GM18868 (cell line): ENCODE data around the gene DPYD.
"Not testable (repeated sequence)": the region's sequence is repeated elsewhere in the genome, so short reads cannot be mapped to it uniquely, and the experiment has no call there.

Source experiments
- ATAC-seq: cut with Tn5 transposase; IDR thresholded peaks from one replicate; pipeline ENCODE4 v1.9.1; 2021; ENCODE audit warnings: mild to moderate bottlenecking, moderate library complexity; ENCODE audit not compliant: unreplicated experiment

The DPYD gene

DNA sequence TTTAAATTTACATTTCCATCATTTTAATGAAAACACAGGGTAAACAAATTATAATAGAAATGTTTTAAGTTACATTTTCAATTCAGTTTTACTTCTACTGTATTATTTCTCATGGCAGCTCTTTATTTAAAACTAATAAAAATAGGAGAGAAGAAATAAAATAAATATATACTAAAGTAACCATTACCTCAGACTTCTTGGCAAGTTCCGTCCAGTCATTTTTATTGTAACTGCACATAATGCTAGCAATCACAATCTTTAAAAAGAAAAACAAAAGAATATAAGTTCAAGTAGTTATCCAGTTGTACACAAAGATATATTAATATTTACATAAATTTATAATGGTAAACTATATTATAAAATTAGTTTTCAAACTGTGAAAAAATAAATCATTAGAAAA, 538.6 kb downstream of the DPYD start:
- ATAC-seq, result no peak

DNA sequence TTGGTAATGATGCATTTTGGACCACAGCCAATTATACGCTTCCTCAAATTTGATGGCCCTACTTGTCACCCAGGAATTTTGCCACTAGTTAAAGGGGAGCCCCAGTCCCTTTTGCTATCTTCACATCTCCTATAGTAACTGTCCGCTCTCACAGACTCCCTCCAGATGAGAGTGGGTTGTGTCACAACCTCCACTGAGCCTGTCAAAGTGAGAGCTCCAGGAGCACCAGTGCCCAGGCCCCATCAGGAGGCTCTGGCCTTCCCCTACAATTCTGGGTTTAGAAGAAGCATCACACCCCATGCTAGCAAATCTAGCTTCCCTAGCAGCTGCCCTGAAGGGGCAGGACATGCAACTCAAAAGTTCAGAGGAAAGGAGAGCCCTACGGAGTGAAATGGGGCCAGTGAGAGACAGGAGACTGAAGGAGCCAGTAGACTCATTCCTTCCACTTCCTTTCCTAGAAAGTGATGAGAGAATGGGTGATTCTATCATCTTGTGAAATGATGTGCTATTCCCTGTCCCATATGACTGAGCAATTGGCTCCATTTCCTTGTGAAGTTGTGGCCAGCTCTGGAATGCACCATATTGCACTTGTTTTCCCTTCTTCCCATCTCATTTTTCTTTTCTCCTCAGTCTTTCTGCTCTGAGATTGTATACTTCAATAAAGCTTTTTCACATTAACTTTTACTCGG, 541.3 kb downstream of the DPYD start:
- no peak for ATAC-seq

DNA sequence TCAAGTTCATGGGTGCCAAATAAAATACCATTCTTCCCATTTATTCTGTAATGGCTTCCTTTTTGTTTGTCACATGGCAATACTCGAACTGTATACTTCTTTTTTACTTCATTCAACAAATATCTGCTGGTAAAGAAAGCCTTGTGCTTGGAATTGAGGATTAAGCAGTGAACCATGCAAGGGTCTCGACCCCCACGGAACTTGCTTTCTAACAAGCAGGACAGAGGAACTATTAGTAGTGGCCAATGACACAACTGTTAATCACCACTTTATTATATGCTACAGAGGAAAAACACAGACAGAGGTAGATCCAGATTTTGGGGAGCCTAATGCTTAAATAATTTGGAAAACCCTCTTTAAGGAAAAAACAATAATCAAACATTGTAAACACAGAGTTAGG, 542.2 kb downstream of the DPYD start:
- ATAC-seq, result no peak

DNA sequence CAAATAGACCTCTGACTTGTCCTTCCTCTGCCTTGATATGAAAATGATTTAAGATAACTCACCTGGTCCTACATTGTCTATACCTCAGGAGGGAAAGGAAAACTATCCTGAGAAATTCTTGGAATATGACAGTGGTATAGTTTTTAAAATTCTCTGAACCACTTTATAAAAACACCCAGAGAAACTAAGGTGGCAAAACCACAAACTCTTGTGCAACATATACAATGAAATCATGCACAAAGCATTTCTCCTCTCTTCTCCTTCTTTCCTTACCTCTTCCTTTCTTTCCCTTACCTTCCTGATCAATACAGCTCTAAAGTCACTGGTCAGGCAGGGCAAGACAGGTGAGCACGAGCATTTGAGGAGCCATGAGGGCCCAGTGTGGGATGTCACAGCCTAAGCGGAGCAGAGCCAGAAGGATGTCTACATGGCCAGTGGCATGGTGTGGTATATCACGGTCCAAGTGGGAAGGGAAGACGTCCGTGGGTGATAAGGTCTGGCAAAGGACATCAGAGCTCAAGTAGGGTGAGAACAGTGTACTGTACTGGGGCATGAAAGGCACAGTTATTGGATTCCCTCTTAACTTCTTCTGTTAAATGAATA, 543.3 kb downstream of the DPYD start:
- ATAC-seq, result no peak

DNA sequence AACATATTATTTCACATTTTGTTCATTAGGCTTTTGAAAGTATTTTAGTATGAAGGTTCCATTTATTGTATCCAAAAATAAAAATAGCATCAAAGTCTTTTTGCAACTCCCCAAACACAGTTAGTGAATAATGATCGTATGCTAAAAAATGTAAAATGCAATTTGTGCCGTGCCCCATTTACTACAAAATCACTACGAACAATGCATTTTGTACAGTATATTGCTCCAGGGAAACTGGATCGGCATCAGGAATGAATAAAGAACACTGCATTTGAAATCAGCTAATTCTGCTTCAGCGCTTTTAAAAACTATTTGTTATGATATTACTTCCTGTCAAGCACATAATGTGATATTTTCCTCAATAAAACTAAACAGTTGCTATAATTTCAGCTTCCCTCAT, 547.8 kb downstream of the DPYD start:
- no peak for ATAC-seq

DNA sequence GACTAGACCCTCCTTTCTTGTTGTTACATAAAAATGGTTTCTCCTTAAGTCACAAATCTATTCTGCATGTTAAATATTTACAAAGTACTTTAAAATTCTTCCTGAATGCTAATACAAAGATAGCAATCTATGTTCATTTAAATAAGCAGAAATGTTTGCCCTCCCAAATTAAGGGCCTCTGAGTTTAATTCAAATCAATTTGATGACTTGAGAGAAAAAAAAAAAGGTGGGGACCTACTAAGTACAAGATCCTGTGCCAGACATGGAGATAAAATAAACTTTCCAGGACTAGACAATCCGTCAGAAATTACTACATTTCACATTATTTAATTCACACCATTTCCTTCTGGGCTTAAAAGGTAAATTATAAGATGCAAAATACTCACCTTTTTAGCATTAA, 548.3 kb downstream of the DPYD start:
- ATAC-seq, result no peak

DNA sequence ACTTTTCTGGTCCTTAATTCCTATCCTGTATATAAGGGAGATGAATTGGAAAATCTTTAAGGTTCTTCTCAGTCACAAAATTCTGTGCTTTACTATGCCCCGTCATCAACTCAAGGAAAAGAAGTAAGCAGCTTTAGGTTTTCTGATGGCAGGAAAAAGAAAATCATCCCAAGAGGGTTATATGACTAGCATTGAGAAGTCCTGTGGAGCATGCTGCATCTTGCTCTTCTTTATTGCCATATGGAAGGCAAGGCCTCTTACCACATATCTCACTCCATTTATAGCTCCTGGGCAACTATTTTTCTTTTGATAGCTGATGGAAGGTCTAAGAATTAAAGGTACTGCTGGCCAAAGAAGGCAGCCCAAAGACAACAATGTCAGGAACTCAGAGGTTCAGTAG, 552.5 kb downstream of the DPYD start:
- no peak for ATAC-seq

DNA sequence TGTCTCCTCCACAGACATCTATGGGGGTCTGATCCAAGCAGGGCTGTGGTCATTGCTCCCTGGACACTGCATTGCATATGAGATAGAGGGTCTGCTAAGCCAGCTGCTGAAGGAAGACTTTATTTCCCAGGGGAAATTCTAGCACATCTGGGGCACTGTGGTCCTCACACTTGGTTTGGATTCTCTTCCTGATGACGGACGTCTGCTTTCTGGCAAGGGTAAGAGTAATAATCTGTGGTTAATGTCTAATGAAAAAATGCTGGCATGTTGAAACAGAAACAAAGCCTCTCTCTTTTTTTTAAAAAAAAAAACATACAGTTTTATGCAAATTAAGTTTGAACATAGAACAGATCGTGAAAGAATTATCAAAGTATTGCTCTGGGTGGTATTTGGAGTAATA, 553.9 kb downstream of the DPYD start:
- ATAC-seq, result no peak

DNA sequence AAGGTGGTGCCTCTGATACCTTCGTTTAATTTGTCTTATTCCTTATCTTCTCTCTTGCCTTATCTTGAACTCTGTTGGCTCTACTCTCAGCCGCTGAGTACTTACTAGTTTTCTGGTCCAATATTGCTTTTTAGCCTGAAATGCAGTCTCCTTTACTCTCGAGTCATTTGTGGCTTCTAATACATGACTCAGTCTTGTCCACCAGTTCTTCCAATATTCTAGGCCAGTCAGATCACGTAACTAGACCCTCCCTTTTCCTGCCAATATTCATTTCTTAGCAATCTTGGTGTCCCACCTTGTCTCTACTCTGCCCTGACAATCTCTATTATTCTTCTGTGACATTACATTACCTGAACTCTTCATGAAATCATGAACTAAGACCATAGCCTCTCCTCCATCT, 555.8 kb downstream of the DPYD start:
- no peak for ATAC-seq

DNA sequence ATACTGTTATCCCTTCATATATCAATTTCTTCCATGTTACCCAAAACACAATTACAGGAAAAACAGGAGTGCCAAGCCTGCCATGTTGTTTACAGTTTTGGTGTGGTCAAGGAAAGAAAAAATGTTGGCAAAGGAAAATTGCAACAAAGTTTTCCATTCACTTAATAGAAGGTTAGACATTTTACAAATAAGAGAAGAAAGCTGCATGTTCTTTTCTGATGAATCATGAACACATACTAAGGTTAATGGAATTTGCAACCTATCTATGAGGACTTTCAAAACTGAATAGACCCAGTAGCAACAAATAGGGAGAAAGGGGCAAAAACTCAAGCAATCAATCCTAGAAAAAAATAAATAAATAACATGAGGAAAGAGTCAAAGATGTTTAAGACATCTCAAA, 556.7 kb downstream of the DPYD start:
- ATAC-seq, result no peak

DNA sequence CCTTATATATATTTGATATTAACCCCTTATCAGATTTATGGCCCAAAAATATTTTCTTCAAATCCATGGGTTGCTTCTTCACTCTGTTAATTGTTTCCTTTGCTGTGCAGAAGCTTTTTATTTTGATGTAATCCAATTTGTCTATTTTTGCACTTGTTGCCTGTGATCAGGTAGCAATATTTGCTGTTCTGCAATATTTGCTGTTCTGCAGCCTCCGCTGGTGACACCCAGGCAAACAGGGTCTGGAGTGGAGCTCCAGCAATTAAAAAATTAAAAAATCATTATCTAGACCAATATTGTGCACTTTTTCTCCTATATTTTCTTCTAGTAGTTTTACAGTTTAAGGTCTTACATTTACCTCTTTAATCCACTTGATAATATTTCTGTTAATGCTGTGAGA, 564.5 kb downstream of the DPYD start:
- no peak for ATAC-seq

DNA sequence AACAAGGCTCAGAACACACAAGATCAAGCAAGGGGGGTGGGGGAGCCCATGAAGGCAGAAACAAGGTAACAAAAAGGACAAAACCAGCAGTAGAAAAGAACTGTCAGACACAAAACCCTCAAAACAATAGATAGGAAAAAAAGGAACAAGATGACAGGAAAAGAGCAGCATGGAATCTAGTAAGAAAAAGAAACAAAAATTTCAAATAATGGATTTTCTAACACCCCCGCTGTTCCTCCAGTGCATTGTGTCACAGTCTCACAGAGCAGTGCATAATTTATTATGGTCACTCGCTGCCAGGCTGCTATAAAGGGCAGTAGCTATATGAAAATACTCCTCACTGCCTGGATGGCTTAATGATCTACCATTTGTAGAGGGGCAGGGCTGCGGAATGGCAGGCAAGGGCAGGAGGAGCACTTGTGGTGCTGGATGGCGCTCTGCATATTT, 567.9 kb downstream of the DPYD start:
- ATAC-seq, result no peak

DNA sequence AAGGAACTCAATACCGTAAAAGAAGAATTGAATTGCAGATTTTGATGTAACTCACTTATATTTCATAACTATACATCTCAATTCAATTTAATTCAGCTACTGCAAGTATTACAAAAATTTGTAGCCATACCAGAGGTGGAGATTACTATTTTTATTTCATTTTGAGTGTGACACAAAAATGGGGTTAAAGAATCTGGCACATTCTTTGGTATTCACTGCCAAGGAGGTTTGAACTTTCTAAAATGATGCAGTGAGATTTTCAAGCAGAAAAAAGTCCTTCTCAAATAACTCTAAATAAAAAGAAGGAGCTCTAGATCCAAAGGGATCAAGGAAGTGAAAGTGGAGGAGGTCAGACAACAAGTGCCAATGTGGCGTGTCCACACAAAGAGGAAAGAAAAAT, 569.0 kb downstream of the DPYD start:
- ATAC-seq, result no peak

DNA sequence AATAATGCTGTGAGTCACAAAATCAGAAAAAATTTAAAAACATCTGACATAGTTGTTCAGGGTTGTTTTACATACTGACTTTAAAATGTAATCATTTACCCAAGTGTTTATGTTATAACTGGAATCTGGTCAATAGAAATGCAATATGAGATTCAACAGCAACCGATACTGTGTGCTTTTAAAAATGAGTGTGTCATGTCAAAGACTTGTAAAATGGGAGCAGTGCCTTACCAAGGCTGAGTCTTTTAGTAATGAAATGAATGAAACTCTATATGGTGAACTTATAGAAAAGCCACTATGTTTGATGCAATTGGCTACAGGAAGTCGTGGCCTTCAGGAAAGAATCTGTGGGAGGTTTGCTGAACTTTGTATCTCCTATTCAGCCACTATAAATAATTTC, 570.2 kb downstream of the DPYD start:
- ATAC-seq, result no peak

DNA sequence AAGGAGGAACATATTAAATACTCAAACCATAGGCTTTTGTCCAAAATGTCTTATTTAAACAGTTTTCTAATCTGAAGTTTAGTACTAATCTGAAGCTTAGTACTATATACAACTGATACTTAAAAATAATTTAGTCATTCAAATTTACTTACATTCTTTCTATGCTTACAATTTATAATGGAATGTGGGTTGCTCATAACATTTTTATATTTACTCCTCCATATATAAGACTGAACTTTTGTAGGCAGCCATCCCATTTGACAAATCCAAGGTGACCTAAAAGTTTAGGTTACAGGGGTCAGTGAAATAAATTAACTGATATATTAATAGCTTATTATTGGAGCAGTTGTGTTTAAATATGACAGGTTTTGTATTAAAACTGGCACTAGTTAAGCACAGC, 570.6 kb downstream of the DPYD start:
- no peak for ATAC-seq

DNA sequence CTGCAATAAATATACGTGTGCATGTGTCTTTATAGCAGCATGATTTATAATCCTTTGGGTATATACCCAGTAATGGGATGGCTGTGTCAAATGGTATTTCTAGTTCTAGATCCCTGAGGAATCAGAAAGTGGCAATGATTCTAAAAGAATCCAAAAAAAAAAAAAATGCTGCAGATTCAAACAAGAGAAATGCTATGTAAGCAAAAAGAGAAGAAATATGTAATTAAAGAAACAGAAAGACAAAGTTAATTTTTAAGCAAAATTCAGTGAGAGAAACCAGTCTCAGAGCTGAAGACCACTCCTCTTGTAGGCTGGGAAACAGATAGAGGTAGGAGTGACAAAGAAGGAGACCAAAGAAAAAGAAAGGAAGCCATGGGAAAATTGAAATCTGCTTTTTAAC, 571.0 kb downstream of the DPYD start:
- ATAC-seq, result not testable (repeated sequence)

DNA sequence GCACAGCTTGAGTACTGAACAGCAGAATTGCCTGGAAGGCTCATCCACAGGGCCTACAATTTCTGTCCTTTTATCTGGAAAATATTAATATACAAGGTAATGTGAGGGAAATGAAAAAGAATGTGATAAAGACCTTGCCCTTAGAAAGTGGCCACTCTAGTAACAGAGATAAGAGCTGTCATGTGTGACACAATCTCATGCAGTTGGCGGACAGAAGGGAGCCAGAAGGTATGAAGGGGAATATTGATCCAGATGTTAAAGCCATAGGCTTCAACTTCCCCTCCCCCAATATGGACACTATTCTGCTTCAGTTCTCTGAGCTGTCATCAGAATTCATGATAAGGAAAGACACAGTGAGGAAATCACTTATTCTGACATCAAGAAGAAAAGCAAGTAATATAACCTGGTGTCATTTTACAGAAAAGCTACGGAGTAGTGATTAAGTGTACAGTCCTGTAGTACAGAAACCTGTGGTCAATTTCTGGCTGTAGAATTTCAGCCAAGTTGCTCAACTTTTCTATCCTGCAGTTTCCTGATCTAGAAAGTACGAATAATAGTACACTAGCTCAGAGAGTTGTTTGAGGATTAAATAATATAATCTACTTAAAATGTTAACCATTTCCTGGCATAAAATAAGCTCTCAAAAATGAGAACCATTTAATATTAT, 572.1 kb downstream of the DPYD start:
- no peak for ATAC-seq

DNA sequence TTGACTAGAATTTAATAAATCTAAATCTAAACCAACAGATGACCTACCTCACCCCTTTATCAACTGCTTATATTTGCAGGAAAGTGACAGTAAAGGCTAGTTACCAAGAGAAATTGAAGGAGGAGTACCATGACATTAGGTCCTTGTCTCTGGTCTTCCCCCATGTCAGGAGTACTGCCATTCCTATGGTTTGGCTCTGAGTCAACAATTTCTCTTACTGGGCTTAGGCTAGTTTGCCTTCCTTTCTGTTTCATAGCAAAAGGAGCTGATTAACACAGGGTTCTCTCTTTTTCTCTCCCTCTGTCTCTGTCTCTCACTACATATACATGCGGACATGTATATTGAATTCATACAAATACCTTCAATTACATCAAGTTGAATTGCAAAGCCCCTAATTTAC, 579.9 kb downstream of the DPYD start:
- no peak for ATAC-seq

DNA sequence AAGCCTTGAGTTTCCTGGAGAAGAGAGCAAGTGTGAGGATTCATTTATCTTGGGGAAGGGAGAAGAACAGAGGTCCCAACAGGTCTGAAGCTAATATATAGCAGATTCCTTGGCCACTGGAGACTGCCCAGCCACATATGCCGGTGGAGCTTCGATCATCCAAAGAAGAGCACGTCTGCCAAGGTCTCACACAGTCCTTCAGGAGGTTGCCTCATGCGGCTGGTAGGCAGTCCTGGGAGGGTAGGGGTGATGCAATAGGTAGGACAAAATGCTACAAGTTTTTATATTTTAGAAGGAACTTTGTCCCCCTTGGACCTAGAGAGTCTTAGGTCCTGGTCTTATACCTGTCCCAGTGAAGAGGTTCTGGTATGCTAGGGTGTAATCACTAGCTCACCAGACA, 582.5 kb downstream of the DPYD start:
- no peak for ATAC-seq

DNA sequence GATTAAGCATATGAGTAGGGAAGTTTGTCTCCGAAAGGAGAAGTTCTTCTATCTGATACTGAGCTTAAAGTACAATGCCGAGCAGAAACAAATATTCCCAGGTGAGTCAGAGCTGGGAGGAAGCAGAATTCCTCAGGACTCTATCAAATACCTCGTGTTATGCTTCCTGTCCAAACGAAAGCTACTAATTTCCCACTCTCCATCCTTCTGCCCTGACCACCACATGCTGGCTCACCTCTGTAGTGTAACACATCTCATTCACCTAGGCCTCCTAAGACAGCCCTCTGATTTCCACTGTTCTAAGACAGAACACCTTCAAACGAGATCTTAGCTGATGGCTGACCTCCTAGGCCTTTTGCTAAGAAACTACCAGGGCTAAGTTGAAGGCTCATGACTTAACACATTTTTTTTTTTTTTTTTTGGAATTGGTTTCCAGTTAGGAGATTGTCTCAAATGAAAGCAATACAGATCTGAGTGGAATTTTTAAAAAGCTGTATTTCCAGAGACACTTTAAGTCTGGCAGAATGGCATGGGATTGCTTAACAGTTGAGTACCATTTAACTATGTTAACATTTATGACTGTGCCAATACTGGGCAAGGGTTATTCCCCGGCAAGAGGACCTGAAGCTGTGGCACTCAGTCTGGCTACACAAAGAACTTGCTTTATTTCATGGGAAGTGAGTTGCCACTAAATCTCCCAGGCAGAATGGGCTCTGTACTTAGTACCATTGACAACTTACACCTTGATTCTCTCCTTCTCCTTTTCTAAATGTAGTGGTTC, 583.4 kb downstream of the DPYD start:
- ATAC-seq, result no peak

DNA sequence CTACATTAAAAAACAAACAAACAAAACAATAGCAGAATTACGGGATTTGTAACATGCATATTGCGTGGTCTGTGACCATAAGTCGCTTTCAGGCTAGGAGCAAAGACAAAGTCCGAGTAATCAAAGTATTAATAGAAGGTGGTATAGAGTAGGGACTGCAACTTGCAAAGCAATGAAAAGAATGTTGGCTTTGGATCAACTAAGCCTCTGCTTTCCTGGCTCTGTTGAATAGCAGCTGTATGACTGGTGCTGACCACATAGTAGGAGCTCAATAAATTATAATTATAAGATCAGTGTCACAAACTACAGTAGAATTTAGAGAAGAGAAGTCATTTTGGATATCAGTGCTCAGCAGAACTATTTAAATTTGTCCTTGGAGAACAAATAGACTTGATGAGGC, 586.4 kb downstream of the DPYD start:
- ATAC-seq, result no peak

DNA sequence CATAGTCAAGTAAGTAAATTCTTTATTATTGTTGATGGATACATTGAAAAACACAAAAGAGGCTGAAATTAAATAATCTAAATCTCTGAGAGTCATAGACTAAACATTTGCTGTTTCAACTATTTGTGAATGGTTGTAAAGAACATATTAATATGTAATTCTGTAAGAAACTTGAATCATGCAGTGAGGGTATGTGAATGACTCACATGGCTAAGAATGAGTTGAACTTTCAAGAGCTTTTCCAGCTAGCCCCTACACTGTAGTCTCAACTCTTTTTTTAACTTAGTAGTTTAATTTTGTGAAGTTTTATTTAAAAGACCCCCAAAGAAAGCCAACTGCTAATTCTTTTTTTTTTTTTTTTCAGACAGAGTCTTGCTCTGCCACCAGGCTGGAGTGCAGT, 588.1 kb downstream of the DPYD start:
- ATAC-seq, result no peak
